ENCODE measurements around the gene BAK1. TPM values are rescaled to one million over a fixed set of nuclear protein-coding genes. Genes with fewer than 3 reads are reported as not detected.
A peak's percentile ranks its signal among the peaks of the same experiment; 100 is the strongest.

Gene BAK1
- total RNA-seq, 4 donors from 2014 or later, result 19.7 to 26.6 (median 22.2) TPM

DNA sequence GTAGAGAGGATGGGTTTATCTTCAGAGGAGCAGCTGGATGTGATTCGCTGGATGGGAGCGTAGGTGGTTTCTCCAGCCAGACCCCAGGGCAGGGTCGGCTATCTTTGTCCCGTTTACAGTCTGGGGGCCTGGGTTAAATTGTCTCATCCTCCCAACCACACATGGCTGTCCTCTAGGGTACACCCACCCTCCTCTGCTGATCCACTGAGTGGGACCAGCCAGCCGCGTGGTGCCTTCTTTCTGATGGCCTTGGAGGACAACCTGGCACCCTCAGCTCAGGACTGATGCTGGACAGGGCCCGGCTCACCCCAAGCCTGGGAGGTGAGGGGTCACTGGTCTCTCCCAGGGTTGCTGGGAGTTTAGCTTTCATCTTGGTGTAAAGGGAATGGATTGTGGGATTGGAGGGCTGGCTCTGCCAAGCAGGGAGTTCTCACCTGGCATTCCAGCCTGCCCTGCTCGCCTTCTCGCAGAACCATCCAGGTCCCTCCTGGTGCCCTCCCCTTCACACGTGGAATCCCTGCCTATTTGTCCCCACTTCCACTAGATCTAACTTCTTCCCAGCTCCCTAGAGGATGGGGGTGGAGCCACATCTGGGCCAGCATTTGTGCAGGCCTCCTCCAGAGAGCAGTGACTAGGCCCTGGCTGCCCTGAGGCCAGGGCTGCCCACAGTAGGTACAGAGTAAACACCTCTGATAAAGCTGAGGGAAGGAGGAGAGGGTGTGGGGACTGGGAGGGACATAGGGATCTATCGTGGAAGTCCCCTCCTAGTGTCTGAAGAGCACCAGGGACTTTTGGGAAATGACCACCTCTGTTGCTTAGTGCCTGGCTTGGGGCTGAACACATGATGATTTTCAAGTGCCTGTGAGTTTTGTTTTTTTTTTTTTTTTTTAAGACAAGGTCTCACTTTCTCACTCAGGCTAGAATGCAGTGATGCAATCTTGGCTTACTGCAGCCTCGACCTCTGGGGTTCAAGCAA lies 42.7 kb upstream of the BAK1 start:
- WGBS, 2 donors, result 35 to 47% methylated on average over 10 to 12 of the region's 12 CpGs
- TF ChIP-seq, protein P1, sequence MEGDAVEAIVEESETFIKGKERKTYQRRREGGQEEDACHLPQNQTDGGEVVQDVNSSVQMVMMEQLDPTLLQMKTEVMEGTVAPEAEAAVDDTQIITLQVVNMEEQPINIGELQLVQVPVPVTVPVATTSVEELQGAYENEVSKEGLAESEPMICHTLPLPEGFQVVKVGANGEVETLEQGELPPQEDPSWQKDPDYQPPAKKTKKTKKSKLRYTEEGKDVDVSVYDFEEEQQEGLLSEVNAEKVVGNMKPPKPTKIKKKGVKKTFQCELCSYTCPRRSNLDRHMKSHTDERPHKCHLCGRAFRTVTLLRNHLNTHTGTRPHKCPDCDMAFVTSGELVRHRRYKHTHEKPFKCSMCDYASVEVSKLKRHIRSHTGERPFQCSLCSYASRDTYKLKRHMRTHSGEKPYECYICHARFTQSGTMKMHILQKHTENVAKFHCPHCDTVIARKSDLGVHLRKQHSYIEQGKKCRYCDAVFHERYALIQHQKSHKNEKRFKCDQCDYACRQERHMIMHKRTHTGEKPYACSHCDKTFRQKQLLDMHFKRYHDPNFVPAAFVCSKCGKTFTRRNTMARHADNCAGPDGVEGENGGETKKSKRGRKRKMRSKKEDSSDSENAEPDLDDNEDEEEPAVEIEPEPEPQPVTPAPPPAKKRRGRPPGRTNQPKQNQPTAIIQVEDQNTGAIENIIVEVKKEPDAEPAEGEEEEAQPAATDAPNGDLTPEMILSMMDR (IDR thresholded peaks at IDR 0.05), result no peak
- TF ChIP-seq POLR2A (IDR thresholded peaks at IDR 0.05), result no peak
- intact Hi-C loops (cut with DNase I; ENCODE audit: low total_unique reads), result no loop called here
- no peak for DNase-seq (ENCODE audit: low spot score in 2 of 2)
- peak overlapping the region; percentile 89 for H3K4me3 ChIP-seq (ENCODE audit: low read depth, poor library complexity, severe bottlenecking)

DNA sequence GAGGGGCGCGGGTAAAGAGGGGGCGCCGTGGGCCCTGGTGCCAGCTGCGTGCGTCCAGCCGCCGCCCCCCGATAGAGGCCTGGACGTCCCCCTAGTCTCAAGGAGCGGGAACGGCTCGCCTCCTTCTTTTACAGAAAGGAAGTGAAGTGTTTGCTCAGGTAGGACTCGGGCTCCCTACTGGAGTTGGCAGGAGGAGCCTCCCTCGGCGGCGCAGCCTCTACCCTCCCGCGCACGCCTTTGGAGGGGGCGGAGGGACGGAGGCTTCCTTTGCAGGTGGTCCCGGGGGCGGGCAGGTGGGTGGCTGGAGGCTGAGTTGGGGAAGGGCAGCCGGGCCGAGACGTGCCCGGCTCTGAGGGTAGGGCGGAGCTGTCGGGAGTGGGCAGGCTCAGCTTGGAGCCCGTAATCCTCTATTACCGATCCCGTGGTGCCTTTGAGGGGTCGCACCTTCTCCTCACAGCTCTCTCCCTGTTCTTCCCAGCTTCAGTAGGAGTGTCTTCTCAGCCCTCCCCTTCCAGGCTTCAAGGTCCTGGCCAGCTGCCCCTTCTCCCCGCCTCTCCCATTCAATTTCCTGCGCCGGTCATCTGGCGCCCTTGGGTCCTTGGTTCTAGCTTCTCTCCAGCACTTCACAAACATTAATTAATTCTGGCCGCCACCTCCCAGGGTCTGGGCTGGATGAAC lies 41.8 kb upstream of the BAK1 start:
- H3K4me3 ChIP-seq (ENCODE audit: low read depth, poor library complexity, severe bottlenecking), result peak overlapping the region; percentile 89
- peak in 1 of 2 donors; percentile 87 for DNase-seq (ENCODE audit: low spot score in 2 of 2)
- WGBS, 2 donors, result 4 to 5% methylated on average over 30 to 37 of the region's 39 CpGs
- TF ChIP-seq POLR2A (IDR thresholded peaks at IDR 0.05), result no peak
- TF ChIP-seq, protein P1 (IDR thresholded peaks at IDR 0.05), result no peak
- intact Hi-C loops (cut with DNase I; ENCODE audit: low total_unique reads), result no loop called here

DNA sequence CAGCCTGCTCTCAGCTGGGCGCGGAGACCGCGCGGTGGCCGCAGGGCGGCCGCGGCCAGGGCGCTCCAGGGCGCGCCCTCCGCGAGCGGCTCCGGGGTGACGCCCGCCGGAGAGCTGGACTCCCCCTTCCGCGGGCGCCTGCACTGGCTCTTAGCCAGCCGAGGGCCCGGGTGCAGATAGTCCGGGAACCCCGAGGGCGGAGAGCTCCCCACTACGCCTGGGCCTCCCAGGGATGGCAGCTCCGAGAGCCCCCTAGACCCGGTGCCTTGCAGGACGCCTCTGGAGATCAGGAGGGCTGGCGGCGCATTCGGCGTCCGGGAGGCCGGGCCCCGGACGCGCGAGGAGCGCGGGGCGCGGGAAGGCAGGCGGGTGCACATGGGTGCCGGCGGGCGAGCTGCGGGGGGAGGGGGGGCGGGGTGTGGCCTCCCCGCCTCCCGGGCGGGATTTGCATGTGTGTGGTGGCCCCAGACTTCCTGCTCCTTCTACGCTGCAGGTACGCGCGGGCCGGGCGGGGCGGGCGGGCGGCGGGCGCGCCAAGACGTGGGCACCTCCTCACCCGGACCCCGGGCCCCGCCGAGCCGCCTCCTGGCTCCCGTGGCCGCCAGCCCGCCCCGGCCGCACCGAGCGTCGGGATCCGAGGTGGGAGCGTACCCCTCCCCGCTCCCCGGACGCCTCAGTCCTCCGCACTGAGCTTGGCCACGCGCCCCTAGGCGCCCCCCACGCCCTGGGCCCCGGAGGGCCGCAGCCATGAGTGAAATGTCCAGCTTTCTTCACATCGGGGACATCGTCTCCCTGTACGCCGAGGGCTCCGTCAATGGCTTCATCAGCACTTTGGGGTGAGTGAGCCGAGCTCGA lies 41.0 kb upstream of the BAK1 start, which contains the start of gene ITPR3:
TSS of gene ITPR3 (plus strand) at position 467 of the 855 bp plus-strand sequence. CDS start at position 748, 281 bp downstream.
- H3K4me3 ChIP-seq (ENCODE audit: low read depth, poor library complexity, severe bottlenecking), result peak within 1 kb of the TSS; percentile 89
- no peak for DNase-seq (ENCODE audit: low spot score in 2 of 2)
- TF ChIP-seq POLR2A (IDR thresholded peaks at IDR 0.05), result no peak
- TF ChIP-seq, protein P1 (IDR thresholded peaks at IDR 0.05), result no peak
- 1% methylated on average over 40 to 43 of the region's 99 CpGs for WGBS, 2 donors
- intact Hi-C loops (cut with DNase I; ENCODE audit: low total_unique reads), result no loop called here

DNA sequence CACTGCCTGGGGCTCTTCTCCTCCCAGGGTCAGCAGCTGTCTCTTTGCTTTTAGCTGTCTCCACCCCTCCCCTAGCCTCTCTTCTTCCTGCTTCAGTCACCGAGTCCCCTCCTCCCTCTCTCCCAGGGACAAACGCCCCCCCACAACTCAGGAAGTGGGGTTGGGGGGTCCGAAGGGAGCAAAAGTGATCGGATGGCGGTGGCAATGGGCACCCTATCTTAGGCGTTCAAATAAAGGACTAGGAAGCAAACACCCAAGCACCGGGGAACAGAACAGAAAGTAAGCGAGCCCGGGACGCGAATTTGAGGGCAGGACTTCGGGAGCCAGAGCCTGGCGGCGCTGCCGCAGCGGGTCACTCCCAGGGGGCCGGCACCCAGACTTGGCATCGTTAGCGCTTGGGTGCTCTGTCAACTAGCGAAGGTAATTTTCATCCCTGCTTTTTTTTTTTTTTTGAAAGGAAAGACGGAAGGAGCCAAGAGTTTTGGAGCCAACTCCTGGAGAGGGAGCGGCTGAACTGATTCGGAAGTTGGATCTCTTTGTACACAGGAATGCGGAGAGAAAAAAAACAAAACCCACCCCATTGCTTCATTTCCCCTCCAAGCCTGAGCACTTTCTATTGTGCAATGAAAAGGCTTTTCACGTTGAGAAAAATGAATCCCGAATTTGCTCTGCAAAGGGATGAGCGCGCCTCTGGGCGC lies 40.2 kb upstream of the BAK1 start:
- TF ChIP-seq, protein P1 (IDR thresholded peaks at IDR 0.05), result no peak
- no peak for TF ChIP-seq POLR2A (IDR thresholded peaks at IDR 0.05)
- DNase-seq (ENCODE audit: low spot score in 2 of 2), result peak; percentile 40 to 92
- WGBS, 2 donors, result 0% methylated on average over 29 of the region's 29 CpGs
- peak overlapping the region; percentile 49 for H3K4me3 ChIP-seq (ENCODE audit: low read depth, poor library complexity, severe bottlenecking)
- intact Hi-C loops (cut with DNase I; ENCODE audit: low total_unique reads), result no loop called here

All from lower leg skin (tissue), 4 donors.